Measurements from ENCODE around the gene PDE7B. TPM values are rescaled to one million over a fixed set of nuclear protein-coding genes. Genes with fewer than 3 reads are reported as not detected.

PDE7B gene
- total RNA-seq, 2 experiments from 2014 or later = 0.29 to 0.34 TPM

GRCh38 chr6:135974426-135974825 is 122.9 kb downstream of the PDE7B start:
- no peak overlapping the region for H3K4me3 Mint-ChIP-seq
- ChIA-PET POLR2A (no interaction called here), CTCF (no interaction called here)
- H3K9me3 Mint-ChIP-seq (ENCODE audit: insufficient read depth) = no peaks in the 10 kb centered on the region
- ATAC-seq (no peak), DNase-seq (no peak)
- H3K27ac Mint-ChIP-seq = no peak overlapping the region
- no peaks in the 10 kb centered on the region for H3K27me3 Mint-ChIP-seq (ENCODE audit: low read depth)
- H3K4me1 Mint-ChIP-seq (ENCODE audit: low read depth) = no peaks in the 10 kb centered on the region
- no peaks in the 10 kb centered on the region for H3K36me3 Mint-ChIP-seq (ENCODE audit: low read depth)

GRCh38 chr6:135976585-135976984 is 125.1 kb downstream of the PDE7B start:
- ChIA-PET POLR2A (no interaction called here), CTCF (interaction anchor here (0.6 to 0.7 kb wide), 3 partner anchors 15 to 375 kb away, joined by 3 read pairs; no protein-coding TSS in a partner anchor)
- DNase-seq = no peak

GRCh38 chr6:135983093-135983492 is 131.6 kb downstream of the PDE7B start:
- no peaks in the 10 kb centered on the region for H3K9me3 Mint-ChIP-seq (ENCODE audit: insufficient read depth)
- H3K27ac Mint-ChIP-seq = no peak overlapping the region
- H3K36me3 Mint-ChIP-seq (ENCODE audit: low read depth) = no peaks in the 10 kb centered on the region
- H3K27me3 Mint-ChIP-seq (ENCODE audit: low read depth) = no peaks in the 10 kb centered on the region
- POLR2A ChIA-PET = no interaction called here
- H3K4me1 Mint-ChIP-seq (ENCODE audit: low read depth) = no peaks in the 10 kb centered on the region
- H3K4me3 Mint-ChIP-seq = no peak overlapping the region
- DNase-seq = no peak
- CTCF ChIA-PET = no interaction called here
- ATAC-seq = no peak

More at GRCh38 chr6:135976585-135976984, 125.1 kb downstream of the PDE7B start:
- H3K36me3 Mint-ChIP-seq (ENCODE audit: low read depth) = no peaks in the 10 kb centered on the region
- no peaks in the 10 kb centered on the region for H3K27me3 Mint-ChIP-seq (ENCODE audit: low read depth)
- no peak for ATAC-seq
- H3K27ac Mint-ChIP-seq = no peak overlapping the region
- H3K9me3 Mint-ChIP-seq (ENCODE audit: insufficient read depth) = no peaks in the 10 kb centered on the region
- H3K4me3 Mint-ChIP-seq = no peak overlapping the region
- H3K4me1 Mint-ChIP-seq (ENCODE audit: low read depth) = no peaks in the 10 kb centered on the region

- no peaks in the 10 kb centered on the region for H3K9me3 Mint-ChIP-seq (ENCODE audit: insufficient read depth)
- H3K4me3 Mint-ChIP-seq = no peak overlapping the region
- H3K4me1 Mint-ChIP-seq (ENCODE audit: low read depth) = no peaks in the 10 kb centered on the region
- H3K27ac Mint-ChIP-seq = no peak overlapping the region
- ChIA-PET CTCF (no interaction called here), POLR2A (no interaction called here)
- H3K36me3 Mint-ChIP-seq (ENCODE audit: low read depth) = no peaks in the 10 kb centered on the region
- ATAC-seq (no peak), DNase-seq (no peak)
- H3K27me3 Mint-ChIP-seq (ENCODE audit: low read depth) = no peaks in the 10 kb centered on the region
Measured at GRCh38 chr6:135983718-135984343, 132.3 kb downstream of the PDE7B start.

GRCh38 chr6:135985471-135985870 is 134.0 kb downstream of the PDE7B start:
- Mint-ChIP-seq H3K27ac (no peak overlapping the region), H3K27me3 (ENCODE audit: low read depth) (no peaks in the 10 kb centered on the region), H3K4me3 (no peak overlapping the region), H3K36me3 (ENCODE audit: low read depth) (no peaks in the 10 kb centered on the region), H3K9me3 (ENCODE audit: insufficient read depth) (no peaks in the 10 kb centered on the region), H3K4me1 (ENCODE audit: low read depth) (no peaks in the 10 kb centered on the region)
- ChIA-PET POLR2A (no interaction called here), CTCF (no interaction called here)
- DNase-seq (no peak), ATAC-seq (no peak)

- Mint-ChIP-seq H3K27me3 (ENCODE audit: low read depth) (no peaks in the 10 kb centered on the region), H3K4me1 (ENCODE audit: low read depth) (no peaks in the 10 kb centered on the region), H3K9me3 (ENCODE audit: insufficient read depth) (no peaks in the 10 kb centered on the region), H3K4me3 (no peak overlapping the region), H3K36me3 (ENCODE audit: low read depth) (no peaks in the 10 kb centered on the region), H3K27ac (no peak overlapping the region)
- ATAC-seq = no peak
- POLR2A ChIA-PET = no interaction called here
- CTCF ChIA-PET = no interaction called here
- no peak for DNase-seq
Measured at GRCh38 chr6:135987226-135987625, 135.7 kb downstream of the PDE7B start.

- Mint-ChIP-seq H3K27ac (no peak overlapping the region), H3K36me3 (ENCODE audit: low read depth) (no peaks in the 10 kb centered on the region), H3K4me1 (ENCODE audit: low read depth) (no peaks in the 10 kb centered on the region), H3K9me3 (ENCODE audit: insufficient read depth) (no peaks in the 10 kb centered on the region), H3K4me3 (no peak overlapping the region), H3K27me3 (ENCODE audit: low read depth) (no peaks in the 10 kb centered on the region)
- ChIA-PET CTCF (no interaction called here), POLR2A (no interaction called here)
- DNase-seq (no peak), ATAC-seq (no peak)
Measured at GRCh38 chr6:135990439-135990838, 138.9 kb downstream of the PDE7B start.

- Mint-ChIP-seq H3K4me3 (no peak overlapping the region), H3K9me3 (ENCODE audit: insufficient read depth) (no peaks in the 10 kb centered on the region), H3K36me3 (ENCODE audit: low read depth) (no peaks in the 10 kb centered on the region), H3K4me1 (ENCODE audit: low read depth) (no peaks in the 10 kb centered on the region), H3K27me3 (ENCODE audit: low read depth) (no peaks in the 10 kb centered on the region), H3K27ac (no peak overlapping the region)
- POLR2A ChIA-PET = no interaction called here
- ATAC-seq (no peak), DNase-seq (no peak)
- CTCF ChIA-PET = no interaction called here
Measured at GRCh38 chr6:135990855-135991464, 139.5 kb downstream of the PDE7B start.

- ATAC-seq (no peak), DNase-seq (no peak)
- Mint-ChIP-seq H3K4me1 (ENCODE audit: low read depth) (no peaks in the 10 kb centered on the region), H3K4me3 (no peak overlapping the region), H3K27me3 (ENCODE audit: low read depth) (no peaks in the 10 kb centered on the region), H3K27ac (no peak overlapping the region), H3K36me3 (ENCODE audit: low read depth) (no peaks in the 10 kb centered on the region), H3K9me3 (ENCODE audit: insufficient read depth) (no peaks in the 10 kb centered on the region)
- CTCF ChIA-PET = no interaction called here
- POLR2A ChIA-PET = no interaction called here
Measured at GRCh38 chr6:135992739-135993138, 141.2 kb downstream of the PDE7B start.

- no peaks in the 10 kb centered on the region for H3K27me3 Mint-ChIP-seq (ENCODE audit: low read depth)
- no peak overlapping the region for H3K27ac Mint-ChIP-seq
- no peaks in the 10 kb centered on the region for H3K9me3 Mint-ChIP-seq (ENCODE audit: insufficient read depth)
- ChIA-PET POLR2A (no interaction called here), CTCF (no interaction called here)
- no peaks in the 10 kb centered on the region for H3K4me1 Mint-ChIP-seq (ENCODE audit: low read depth)
- no peak for DNase-seq
- H3K36me3 Mint-ChIP-seq (ENCODE audit: low read depth) = no peaks in the 10 kb centered on the region
- no peak overlapping the region for H3K4me3 Mint-ChIP-seq
- ATAC-seq = no peak
Measured at GRCh38 chr6:135993361-135993760, 141.9 kb downstream of the PDE7B start.

GRCh38 chr6:135994857-135995544 is 143.5 kb downstream of the PDE7B start:
- CTCF ChIA-PET = no interaction called here
- ATAC-seq = no peak
- no peak overlapping the region for H3K4me3 Mint-ChIP-seq
- no peaks in the 10 kb centered on the region for H3K9me3 Mint-ChIP-seq (ENCODE audit: insufficient read depth)
- no peak overlapping the region for H3K27ac Mint-ChIP-seq
- POLR2A ChIA-PET = no interaction called here
- no peak for DNase-seq
- no peaks in the 10 kb centered on the region for H3K36me3 Mint-ChIP-seq (ENCODE audit: low read depth)
- H3K4me1 Mint-ChIP-seq (ENCODE audit: low read depth) = no peaks in the 10 kb centered on the region
- no peaks in the 10 kb centered on the region for H3K27me3 Mint-ChIP-seq (ENCODE audit: low read depth)

GRCh38 chr6:135995545-135995898 is 144.0 kb downstream of the PDE7B start:
- ATAC-seq (no peak), DNase-seq (no peak)
- Mint-ChIP-seq H3K27me3 (ENCODE audit: low read depth) (no peaks in the 10 kb centered on the region), H3K36me3 (ENCODE audit: low read depth) (no peaks in the 10 kb centered on the region), H3K4me3 (no peak overlapping the region), H3K9me3 (ENCODE audit: insufficient read depth) (no peaks in the 10 kb centered on the region), H3K27ac (no peak overlapping the region), H3K4me1 (ENCODE audit: low read depth) (no peaks in the 10 kb centered on the region)
- ChIA-PET CTCF (no interaction called here), POLR2A (no interaction called here)

GRCh38 chr6:135996668-135997067 is 145.2 kb downstream of the PDE7B start:
- no peaks in the 10 kb centered on the region for H3K4me1 Mint-ChIP-seq (ENCODE audit: low read depth)
- H3K4me3 Mint-ChIP-seq = no peak overlapping the region
- no peak overlapping the region for H3K27ac Mint-ChIP-seq
- H3K36me3 Mint-ChIP-seq (ENCODE audit: low read depth) = no peaks in the 10 kb centered on the region
- no peaks in the 10 kb centered on the region for H3K27me3 Mint-ChIP-seq (ENCODE audit: low read depth)
- ChIA-PET CTCF (no interaction called here), POLR2A (no interaction called here)
- DNase-seq = no peak
- H3K9me3 Mint-ChIP-seq (ENCODE audit: insufficient read depth) = no peaks in the 10 kb centered on the region
- ATAC-seq = no peak

Data from activated CD8-positive, alpha-beta T cell treated with anti-CD3 and anti-CD28 coated beads, Interleukin-2, amount 10 ng/mL, durations not matched to agents 7 days and 5 days (primary cell).